Ovary (tissue), 9 donors: ENCODE data around the gene ITGB1BP2. TPM values are rescaled to one million over a fixed set of nuclear protein-coding genes. Genes with fewer than 3 reads are reported as not detected.
"Not testable (repeated sequence)": the region's sequence is repeated elsewhere in the genome, so short reads cannot be mapped to it uniquely, and the experiment has no call there.

ENCODE experiments used
- DNase-seq, 5 donors: peaks; one replicate each; pipeline ENCODE4 v3.0.0-alpha.2; 2019 to 2020
- H3K27ac ChIP-seq, 2 donors: fragments of 200-600 bp; one replicate each; pipeline versions ENCODE4 v1.5.1 to v1.8.0; 2019 to 2022
- H3K27me3 ChIP-seq: fragments of 200-600 bp; one replicate; pipeline ENCODE4 v1.8.0; 2022
- H3K36me3 ChIP-seq: fragments of 200-600 bp; sonication (generic); one replicate; pipeline ENCODE4 v1.5.1; 2019
- H3K4me1 ChIP-seq: one replicate; pipeline ENCODE4 v1.8.1; 2013; ENCODE audit warnings: mild to moderate bottlenecking, moderate library complexity; ENCODE audit not compliant: insufficient read depth
- H3K4me3 ChIP-seq: fragments of 200-600 bp; sonication (generic); one replicate; pipeline ENCODE4 v1.5.1; 2017
- H3K9me3 ChIP-seq, 2 donors: fragments of 200-600 bp in 1 of 2; sonication (generic) in 1 of 2; one replicate each; pipeline versions ENCODE4 v1.5.1 to v1.8.1; 2013 to 2019; ENCODE audit warnings: mild to moderate bottlenecking in 1 of 2, moderate library complexity in 1 of 2
- CTCF ChIP-seq, 3 donors: fragments of 450-650 bp in 2 of 3; fragments of 200-600 bp in 1 of 3; IDR thresholded peaks; one replicate each; pipeline versions ENCODE4 v1.5.1 to v1.8.0; 2016 to 2022; ENCODE audit warnings: antibody characterized with exemption in 3 of 3, mild to moderate bottlenecking in 1 of 3
- EP300 ChIP-seq: sonication (generic); formaldehyde crosslinking; IDR thresholded peaks from one replicate; pipeline ENCODE4 v1.6.1; 2017; ENCODE audit warnings: antibody characterized with exemption
- POLR2A ChIP-seq: fragments of 450-650 bp; IDR thresholded peaks from one replicate; pipeline ENCODE4 v1.6.1; 2017; ENCODE audit warnings: antibody characterized with exemption, mild to moderate bottlenecking, moderate library complexity
- WGBS, 3 donors: extraction: QIAGEN DNeasy Blood & Tissue Kit in 1 of 3; methylation state at CpG; one replicate each; pipeline versions ENCODE4 v1.1.5 to v1.1.7; 2013 to 2017; 5-methylcytosine and 5-hydroxymethylcytosine counted together
- intact Hi-C, 4 donors: fragments of 100-400 bp; cut with DNase I; formaldehyde crosslinking; loops; one replicate each; pipeline versions ENCODE4 v1.11.0 to v1.15.1; 2022 to 2023
- polyA plus RNA-seq, 2 donors: library from polyadenylated mRNA; stranded (reverse); fragments of 200-250 nt in 1 of 2; fragments of 350-450 nt in 1 of 2; fragmentation: Illumina TruSeq in 1 of 2; extraction: RNeasy Lipid Tissue Mini Kit (QIAGEN cat#74804) in 1 of 2; gene quantifications; one replicate each; pipeline ENCODE4 v1.2.3, GENCODE V29; 2013 to 2014
- total RNA-seq, 7 donors: library from RNA; depleted of rRNA in 2 of 7; stranded (reverse); fragments of >200 nt in 2 of 7; fragmentation: NEBNext Ultra II Directional in 3 of 7; extraction: Animal tissue kit (Norgen Biotek cat#: 25700) in 3 of 7; gene quantifications; one replicate each; pipeline versions ENCODE4 v1.1.0 to v1.2.4, GENCODE V29; 2016 to 2023
- donor health status: DM: no; HTN: no; CAD: no; lungs with moderate emphysema.
- donor health status: DM: no; HTN: no; CAD: no.
- donor health status: Bipolar disorder and iron deficiency.
- donor health status: DM: yes; HTN: yes; CAD: no.
- donor health status: DM: no; HTN: no; CAD: no.
- donor health status: DM: yes; HTN: yes; CAD: no.

ITGB1BP2 gene
- total and polyA plus RNA-seq, 9 donors, result 0.95 to 9.1 (median 3.2) TPM

DNA sequence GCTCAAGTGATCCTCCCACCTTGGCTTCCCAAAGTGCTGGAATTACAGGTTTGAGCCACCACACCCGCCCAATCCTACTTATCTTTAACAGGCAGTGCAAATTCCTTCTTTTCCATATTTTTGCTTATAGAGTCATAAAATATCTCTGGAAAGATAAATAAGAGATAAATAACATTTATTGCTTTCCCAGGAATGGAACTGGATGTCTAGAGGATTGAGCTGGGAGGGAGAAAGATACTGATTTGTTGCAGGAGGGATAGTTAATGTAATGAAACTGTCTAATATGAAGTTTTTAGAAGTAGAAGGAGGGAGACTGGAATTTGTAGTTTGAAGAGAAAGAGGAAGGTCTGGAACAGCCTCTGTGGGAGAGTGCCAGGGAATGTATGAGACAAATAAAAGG lies 20.2 kb downstream of the ITGB1BP2 start:
- Histone ChIP-seq H3K36me3 (no peaks in the 10 kb centered on the region), H3K27me3 (no peaks in the 10 kb centered on the region), H3K4me3 (no peak overlapping the region), H3K27ac (no peak overlapping the region), H3K9me3 (no peaks in the 10 kb centered on the region), H3K4me1 (no peaks in the 10 kb centered on the region)
- intact Hi-C loops, result no loop called here
- WGBS, 3 donors, result 60 to 74% (median 64%) methylated on average over 1 of the region's 1 CpG
- DNase-seq, result no peak
- TF ChIP-seq CTCF (IDR thresholded peaks at IDR 0.05), result no peak
- no peak for TF ChIP-seq EP300
- TF ChIP-seq POLR2A, result no peak

- H3K36me3 ChIP-seq, intact Hi-C loops: not testable (repeated sequence)
- WGBS, 3 donors, result 86 to 92% (median 89%) methylated on average over 11 of the region's 11 CpGs
Observed at GRCh38 chrX:71324452-71324851, 22.9 kb downstream of the ITGB1BP2 start.

DNA sequence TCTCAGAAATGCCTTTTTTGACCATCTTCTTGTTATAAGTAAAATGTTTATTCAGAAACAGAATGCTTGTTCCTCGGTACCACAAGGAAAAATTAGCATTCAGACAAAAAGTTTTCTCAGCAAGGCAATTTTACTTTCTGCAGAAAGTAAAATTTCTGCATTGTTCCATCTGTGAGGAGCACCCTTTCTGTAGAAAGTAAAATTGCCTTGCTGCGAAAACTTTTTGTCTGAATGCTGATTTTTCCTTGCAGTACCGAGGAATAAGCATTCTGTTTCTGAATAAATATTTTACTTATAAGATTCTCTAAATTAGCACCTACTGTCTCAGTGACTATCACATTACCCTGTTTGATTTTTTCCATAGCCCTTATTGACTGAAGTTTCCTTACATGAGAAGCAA lies 24.8 kb downstream of the ITGB1BP2 start:
- 88 to 90% (median 88%) methylated on average over 3 of the region's 3 CpGs for WGBS, 3 donors
- intact Hi-C loops, result no loop called here
- Histone ChIP-seq H3K27ac (no peak overlapping the region), H3K36me3 (no peaks in the 10 kb centered on the region), H3K4me1 (no peaks in the 10 kb centered on the region), H3K4me3 (no peak overlapping the region), H3K9me3 (no peaks in the 10 kb centered on the region), H3K27me3 (no peaks in the 10 kb centered on the region)
- TF ChIP-seq CTCF (IDR thresholded peaks at IDR 0.05) (no peak), POLR2A (no peak), EP300 (no peak)
- no peak for DNase-seq

More at GRCh38 chrX:71324452-71324851, 22.9 kb downstream of the ITGB1BP2 start:
- not testable (repeated sequence) for H3K9me3 ChIP-seq, H3K4me1 ChIP-seq, H3K27me3 ChIP-seq, H3K4me3 ChIP-seq, DNase-seq, H3K27ac ChIP-seq

GRCh38 chrX:71349151-71349665 lies 47.7 kb downstream of the ITGB1BP2 start:
- H3K27me3 ChIP-seq, H3K4me3 ChIP-seq, H3K36me3 ChIP-seq, DNase-seq, H3K4me1 ChIP-seq, H3K27ac ChIP-seq, intact Hi-C loops, H3K9me3 ChIP-seq: not testable (repeated sequence)
- 18 to 39% (median 33%) methylated on average over 2 of the region's 5 CpGs for WGBS, 3 donors

GRCh38 chrX:71349867-71350266 lies 48.3 kb downstream of the ITGB1BP2 start:
- H3K4me1 ChIP-seq, H3K27me3 ChIP-seq, DNase-seq, H3K4me3 ChIP-seq, intact Hi-C loops, H3K27ac ChIP-seq, H3K9me3 ChIP-seq, H3K36me3 ChIP-seq: not testable (repeated sequence)
- 21 to 38% (median 33%) methylated on average over 3 to 4 of the region's 6 CpGs for WGBS, 3 donors

DNA sequence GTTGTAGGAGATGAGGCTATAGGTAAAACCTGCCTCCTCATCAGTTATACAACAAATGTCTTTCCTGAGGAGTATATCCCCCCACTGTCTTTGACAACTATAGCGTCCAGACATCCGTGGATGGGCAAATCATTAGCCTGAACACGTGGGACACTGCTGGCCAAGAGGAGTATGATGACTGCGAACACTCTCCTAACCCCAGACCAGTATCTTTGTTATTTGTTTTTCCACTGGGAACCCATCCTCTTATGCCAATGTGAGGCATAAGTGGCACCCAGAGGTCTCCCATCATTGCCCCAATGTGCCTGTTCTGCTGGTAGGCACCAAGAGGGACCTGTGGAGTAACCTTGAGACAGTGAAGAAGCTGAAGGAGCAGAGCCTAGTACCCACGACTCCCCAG lies 50.9 kb downstream of the ITGB1BP2 start:
- intact Hi-C loops, H3K27me3 ChIP-seq, H3K4me1 ChIP-seq, H3K9me3 ChIP-seq, DNase-seq, H3K4me3 ChIP-seq, H3K36me3 ChIP-seq, H3K27ac ChIP-seq: not testable (repeated sequence)
- 61 to 81% (median 69%) methylated on average over 5 of the region's 5 CpGs for WGBS, 3 donors

Other genes with a start within 250 kb of the ITGB1BP2 start
- gene SNX12, start 233.4 kb upstream of the ITGB1BP2 start, total RNA-seq, result 10 to 100 TPM; 28.5 to 66.2 (median 59.2) TPM
- gene SNX12, start 233.4 kb upstream of the ITGB1BP2 start, polyA plus RNA-seq, result 10 to 100 TPM; 34.5 to 74.8 TPM
- gene FOXO4, start 205.9 kb upstream of the ITGB1BP2 start, total RNA-seq, result 10 to 100 TPM; 16.7 to 70.2 (median 48.2) TPM
- gene FOXO4, start 205.9 kb upstream of the ITGB1BP2 start, polyA plus RNA-seq, result 10 to 100 TPM; 33.1 to 35.2 TPM
- not detected for gene CXorf65, start 195.0 kb upstream of the ITGB1BP2 start, total RNA-seq
- gene CXorf65, start 195.0 kb upstream of the ITGB1BP2 start, polyA plus RNA-seq, result not detected
- gene IL2RG, start 190.2 kb upstream of the ITGB1BP2 start, total RNA-seq, result 1 to 10 TPM in 5 of 7 donors, under 1 TPM in 2; 0.45 to 5.1 (median 1.5) TPM
- gene IL2RG, start 190.2 kb upstream of the ITGB1BP2 start, polyA plus RNA-seq, result 10 to 100 TPM in 1 of 2 donors, 1 to 10 TPM in 1; 1.2 to 24.0 TPM
- 10 to 100 TPM; 36.5 to 68.4 (median 60.4) TPM for gene MED12, start 183.2 kb upstream of the ITGB1BP2 start, total RNA-seq
- gene MED12, start 183.2 kb upstream of the ITGB1BP2 start, polyA plus RNA-seq, result 10 to 100 TPM; 27.8 to 40.0 TPM
- 10 to 100 TPM in 1 of 7 donors, 1 to 10 TPM in 6; 2.1 to 10.9 (median 6.7) TPM for gene NLGN3, start 156.9 kb upstream of the ITGB1BP2 start, total RNA-seq
- 1 to 10 TPM; 2.5 to 5.2 TPM for gene NLGN3, start 156.9 kb upstream of the ITGB1BP2 start, polyA plus RNA-seq
- gene GJB1, start 78.5 kb upstream of the ITGB1BP2 start, total RNA-seq, result 10 to 100 TPM in 1 of 7 donors, 1 to 10 TPM in 3, under 1 TPM in 1, not detected in 2; 0.36 to 17.9 (median 2.5) TPM
- under 1 TPM; 0.12 to 0.30 TPM for gene GJB1, start 78.5 kb upstream of the ITGB1BP2 start, polyA plus RNA-seq
- gene ZMYM3, start 47.6 kb upstream of the ITGB1BP2 start, total RNA-seq, result 10 to 100 TPM; 17.2 to 75.8 (median 66.5) TPM
- 10 to 100 TPM; 17.8 to 46.2 TPM for gene ZMYM3, start 47.6 kb upstream of the ITGB1BP2 start, polyA plus RNA-seq
- 100 to 1,000 TPM; 209 to 391 (median 361) TPM for gene NONO, start 18.1 kb upstream of the ITGB1BP2 start, total RNA-seq
- 100 to 1,000 TPM; 216 to 516 TPM for gene NONO, start 18.1 kb upstream of the ITGB1BP2 start, polyA plus RNA-seq
- 10 to 100 TPM; 25.5 to 52.0 (median 46.0) TPM for gene TAF1, start 64.6 kb downstream of the ITGB1BP2 start, total RNA-seq
- gene TAF1, start 64.6 kb downstream of the ITGB1BP2 start, polyA plus RNA-seq, result 10 to 100 TPM; 20.0 to 33.8 TPM
- 100 to 1,000 TPM in 5 of 7 donors, 10 to 100 TPM in 2; 91.0 to 201 (median 109) TPM for gene OGT, start 231.4 kb downstream of the ITGB1BP2 start, total RNA-seq
- gene OGT, start 231.4 kb downstream of the ITGB1BP2 start, polyA plus RNA-seq, result 100 to 1,000 TPM in 1 of 2 donors, 10 to 100 TPM in 1; 44.5 to 129 TPM